Kidney (tissue), 14 donors: Measurements from ENCODE around the gene ABI1. TPM values are rescaled to one million over a fixed set of nuclear protein-coding genes. Genes with fewer than 3 reads are reported as not detected.

Experiments
- DNase-seq, 5 donors: peaks; one replicate each; pipeline ENCODE4 v3.0.0-alpha.2; 2013 to 2020
- FAIRE-seq: peaks from 2 replicates; lab custom pipeline; 2012; peaks lifted over from hg19 to GRCh38; lab: Jason Lieb, UNC
- H3K27ac ChIP-seq, 2 donors: one replicate each; pipeline ENCODE4 v1.7.0; 2013; ENCODE audit warnings: low read depth in 2 of 2, low read length in 2 of 2, inconsistent platforms in 1 of 2
- H3K27me3 ChIP-seq: one replicate; pipeline ENCODE4 v1.7.1; 2013; ENCODE audit warnings: low read length, inconsistent platforms; ENCODE audit not compliant: control insufficient read depth, insufficient read depth
- H3K36me3 ChIP-seq, 3 donors: one replicate each; pipeline versions ENCODE4 v1.7.0 to v1.7.1; 2013; ENCODE audit warnings: low read length in 3 of 3, control low read depth in 1 of 3, inconsistent platforms in 1 of 3; ENCODE audit not compliant: insufficient read depth in 3 of 3, control insufficient read depth in 2 of 3
- H3K4me1 ChIP-seq, 3 donors: one replicate each; pipeline versions ENCODE4 v1.7.0 to v1.7.1; 2013; ENCODE audit warnings: low read length in 3 of 3, inconsistent platforms in 1 of 3, low read depth in 1 of 3; ENCODE audit not compliant: control insufficient read depth in 2 of 3, insufficient read depth in 2 of 3
- H3K4me3 ChIP-seq, 3 donors: one replicate each; pipeline versions ENCODE4 v1.7.0 to v1.8.1; 2013; ENCODE audit warnings: low read length in 3 of 3, control low read depth in 1 of 3, inconsistent platforms in 1 of 3
- H3K9ac ChIP-seq, 3 donors: one replicate each; pipeline versions ENCODE4 v1.7.0 to v1.7.1; 2013; ENCODE audit warnings: low read length in 3 of 3, control low read depth in 1 of 3, inconsistent platforms in 1 of 3
- H3K9me3 ChIP-seq, 3 donors: one replicate each; pipeline versions ENCODE4 v1.7.0 to v1.7.1; 2013; ENCODE audit warnings: low read length in 3 of 3, control low read depth in 1 of 3, inconsistent platforms in 1 of 3; ENCODE audit not compliant: control insufficient read depth in 2 of 3, insufficient read depth in 1 of 3
- CTCF ChIP-seq: IDR thresholded peaks from 3 replicates; pipeline ENCODE4 v1.5.1; 2012; ENCODE audit warnings: mild to moderate bottlenecking, moderate library complexity, borderline replicate concordance; ENCODE audit not compliant: insufficient read depth; ENCODE audit errors: extremely low read depth
- intact Hi-C: fragments of 100-400 bp; cut with DNase I; formaldehyde crosslinking; loops from one replicate; pipeline ENCODE4 v1.11.1; 2022
- polyA plus RNA-seq: library from polyadenylated mRNA; stranded (reverse); fragments of 350-450 nt; fragmentation: Illumina TruSeq; extraction: RNeasy Lipid Tissue Mini Kit (QIAGEN cat#74804); gene quantifications from one replicate; pipeline ENCODE4 v1.2.3, GENCODE V29; 2014; ENCODE audit warnings: low read depth, low replicate concordance; ENCODE audit not compliant: insufficient read depth
- total RNA-seq: library from RNA; stranded (reverse); fragmentation: NEBNext Ultra II Directional; extraction: Animal tissue kit (Norgen Biotek cat#: 25700); gene quantifications from one replicate; pipeline ENCODE4 v1.2.1, GENCODE V29; 2021
- donor health status: control.
- donor health status: control.
- donor health status: control.
- donor health status: control.
- donor health status: control.
- donor health status: DM: yes; HTN: yes; CAD: no.
- donor health status: Normal renal cell carcinoma (clear cell type).

ABI1 gene
- total and polyA plus RNA-seq, 2 donors from 2014 or later = 25.7 to 54.1 TPM

GRCh38 chr10:26841733-26842317, 18.9 kb downstream of the ABI1 start:
- H3K27ac ChIP-seq = no peak overlapping the region
- no peaks in the 10 kb centered on the region for H3K9me3 ChIP-seq
- no peak overlapping the region for H3K4me3 ChIP-seq
- H3K9ac ChIP-seq = no peak overlapping the region
- no peak for FAIRE-seq
- no peak for DNase-seq
- H3K27me3 ChIP-seq = no peaks in the 10 kb centered on the region
- no peaks in the 10 kb centered on the region for H3K36me3 ChIP-seq
- no peak for TF ChIP-seq CTCF
- peaks cover 0 to 5% (median 0%) of the 10 kb centered on the region in 3 donors for H3K4me1 ChIP-seq
- intact Hi-C loops = no loop called here

GRCh38 chr10:26840938-26841732, 19.6 kb downstream of the ABI1 start:
- Histone ChIP-seq H3K4me3 (no peak overlapping the region), H3K27ac (no peak overlapping the region), H3K36me3 (no peaks in the 10 kb centered on the region), H3K9me3 (no peaks in the 10 kb centered on the region), H3K27me3 (no peaks in the 10 kb centered on the region), H3K4me1 (peaks cover 0 to 5% (median 0%) of the 10 kb centered on the region in 3 donors), H3K9ac (no peak overlapping the region)
- TF ChIP-seq CTCF = no peak
- intact Hi-C loops = no loop called here
- no peak for DNase-seq
- FAIRE-seq = no peak

- Histone ChIP-seq H3K27ac (no peak overlapping the region), H3K27me3 (no peaks in the 10 kb centered on the region), H3K4me1 (peaks cover 0 to 5% (median 0%) of the 10 kb centered on the region in 3 donors), H3K36me3 (no peaks in the 10 kb centered on the region), H3K4me3 (no peak overlapping the region), H3K9ac (no peak overlapping the region), H3K9me3 (no peaks in the 10 kb centered on the region)
- DNase-seq (no peak), FAIRE-seq (no peak)
- no peak for TF ChIP-seq CTCF
- intact Hi-C loops = no loop called here
Observed at GRCh38 chr10:26839966-26840627, 20.7 kb downstream of the ABI1 start.
